Fibroblast of lung (primary cell): ENCODE data around the gene CRY1. TPM values are rescaled to one million over a fixed set of nuclear protein-coding genes. Genes with fewer than 3 reads are reported as not detected.
"Not testable (repeated sequence)": the region's sequence is repeated elsewhere in the genome, so short reads cannot be mapped to it uniquely, and the experiment has no call there.

Experiments
- DNase-seq, 2 donors: peaks; one replicate each; pipeline versions ENCODE4 v3.0.0 to v3.0.0-alpha.2; 2010; ENCODE audit warnings: low read depth in 2 of 2
- H2AFZ ChIP-seq: 2 replicates; pipeline ENCODE4 v1.5.1; 2012; ENCODE audit warnings: low read length, control low read depth, inconsistent platforms
- H3K27ac ChIP-seq: 2 replicates; pipeline ENCODE4 v1.5.1; 2011; ENCODE audit warnings: low read length, control low read depth; ENCODE audit not compliant: insufficient read depth
- H3K27me3 ChIP-seq: 2 replicates; pipeline ENCODE4 v1.5.1; 2011; ENCODE audit warnings: mild to moderate bottlenecking, low read length; ENCODE audit not compliant: control insufficient read depth, insufficient read depth
- H3K36me3 ChIP-seq: 2 replicates; pipeline ENCODE4 v1.5.1; 2011; ENCODE audit warnings: low read length; ENCODE audit not compliant: control insufficient read depth, insufficient read depth
- H3K4me1 ChIP-seq: 2 replicates; pipeline ENCODE4 v1.5.1; 2011; ENCODE audit warnings: low read length; ENCODE audit not compliant: control insufficient read depth, insufficient read depth; ENCODE audit errors: extremely low read depth
- H3K4me2 ChIP-seq: 2 replicates; pipeline ENCODE4 v1.5.1; 2011; ENCODE audit warnings: low read length, control low read depth; ENCODE audit not compliant: insufficient read depth; ENCODE audit errors: extremely low read depth
- H3K4me3 ChIP-seq, 4 experiments: fragments of 200-600 bp in 1 of 4; sonication (generic) in 1 of 4; replicated peaks in 1 of 4; 2 replicates each; pipeline ENCODE4 v1.5.1; 2011 to 2016; ENCODE audit warnings: low read length in 4 of 4, low read depth in 3 of 4, mild to moderate bottlenecking in 3 of 4, control low read depth in 2 of 4, inconsistent platforms in 1 of 4, mixed read lengths in 1 of 4; ENCODE audit not compliant: insufficient read depth in 1 of 4; ENCODE audit errors: control extremely low read depth in 1 of 4
- H3K79me2 ChIP-seq: 2 replicates; pipeline ENCODE4 v1.5.1; 2012; ENCODE audit warnings: mild to moderate bottlenecking, low read length, inconsistent platforms; ENCODE audit not compliant: control insufficient read depth, insufficient read depth
- H3K9ac ChIP-seq: 2 replicates; pipeline ENCODE4 v1.5.1; 2011; ENCODE audit warnings: mild to moderate bottlenecking, low read length, control low read depth; ENCODE audit not compliant: insufficient read depth
- H3K9me3 ChIP-seq: 2 replicates; pipeline ENCODE4 v1.5.1; 2012; ENCODE audit warnings: low read depth, low read length; ENCODE audit not compliant: control insufficient read depth, insufficient read depth
- H4K20me1 ChIP-seq: 2 replicates; pipeline ENCODE4 v1.5.1; 2011; ENCODE audit warnings: low read length; ENCODE audit not compliant: control insufficient read depth, insufficient read depth; ENCODE audit errors: extremely low read depth
- CTCF ChIP-seq, 2 donors: IDR thresholded peaks in 1 of 2; conservative IDR thresholded peaks in 1 of 2; 1 replicate in 1 of 2; 2 replicates in 1 of 2; pipeline ENCODE4 v1.5.1; 2011 to 2012; ENCODE audit warnings: low read length in 2 of 2, control low read depth in 1 of 2, inconsistent platforms in 1 of 2, low read depth in 1 of 2, mild to moderate bottlenecking in 1 of 2
- EZH2 ChIP-seq: IDR thresholded peaks from 2 replicates; pipeline ENCODE4 v1.5.1; 2012; ENCODE audit warnings: low read length, control low read depth, mild to moderate bottlenecking; ENCODE audit errors: missing control alignments
- polyA plus RNA-seq, 2 donors: library from polyadenylated mRNA; depleted of rRNA in 1 of 2; stranded (reverse) in 1 of 2; unstranded in 1 of 2; fragments of >200 nt; gene quantifications; 2 replicates each; pipeline ENCODE4 v1.2.1, GENCODE V29; 2011 to 2012; ENCODE audit warnings: missing spikeins in 1 of 2
- total RNA-seq: library from RNA; depleted of rRNA; stranded (reverse); fragments of >200 nt; gene quantifications from 2 replicates; pipeline ENCODE4 v1.2.1, GENCODE V29; 2014

The CRY1 gene
- total and polyA plus RNA-seq, 2 donors (not counting 1 experiment from before 2014, with no cell fraction given) = 9.6 to 12.9 TPM

DNA sequence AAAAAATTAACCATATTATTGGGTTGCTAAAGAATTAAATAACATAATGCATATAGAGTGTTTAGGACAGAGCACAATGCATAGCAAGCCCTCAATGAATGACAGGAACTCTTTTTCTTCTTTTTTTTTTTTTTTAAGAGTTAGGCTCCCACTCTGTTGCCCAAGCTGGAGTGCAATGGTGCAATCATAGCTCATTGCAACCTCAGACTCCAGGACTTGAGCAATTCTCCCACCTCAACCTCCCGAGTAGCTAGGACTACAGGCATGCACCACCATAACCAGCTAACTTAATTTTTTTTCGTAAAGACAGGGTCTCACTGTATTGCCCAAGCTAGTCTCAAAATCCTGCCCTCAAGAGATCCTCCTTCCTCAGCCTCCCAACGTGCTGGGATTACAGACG, 85.9 kb downstream of the CRY1 start:
- TF ChIP-seq EZH2 = no peak
- TF ChIP-seq CTCF (conservative IDR thresholded peaks at IDR 0.05 in 1 of 2, IDR thresholded peaks at IDR 0.05 in 1 of 2; ENCODE audit: low read depth in 1 of 2, low read length in 2 of 2) = no peak
- Histone ChIP-seq H3K36me3 (no peaks in the 10 kb centered on the region), H3K4me3 (no peak overlapping the region), H3K9ac (no peak overlapping the region), H3K4me1 (no peaks in the 10 kb centered on the region), H3K9me3 (no peaks in the 10 kb centered on the region), H3K4me2 (no peak overlapping the region), H2AFZ (no peak overlapping the region), H4K20me1 (no peaks in the 10 kb centered on the region), H3K79me2 (no peaks in the 10 kb centered on the region), H3K27ac (no peak overlapping the region), H3K27me3 (no peaks in the 10 kb centered on the region)
- no peak for DNase-seq

GRCh38 chr12:107002665-107003064, 90.7 kb downstream of the CRY1 start:
- H3K4me3 ChIP-seq, H3K27me3 ChIP-seq, H3K9ac ChIP-seq, H3K4me2 ChIP-seq, H2AFZ ChIP-seq, H3K9me3 ChIP-seq, H3K4me1 ChIP-seq, H3K27ac ChIP-seq, H3K79me2 ChIP-seq, H4K20me1 ChIP-seq, DNase-seq, H3K36me3 ChIP-seq: not testable (repeated sequence)

- no peak overlapping the region for H3K9ac ChIP-seq
- no peaks in the 10 kb centered on the region for H3K36me3 ChIP-seq
- no peak overlapping the region for H3K4me2 ChIP-seq
- no peaks in the 10 kb centered on the region for H3K9me3 ChIP-seq
- no peak for DNase-seq
- no peak for TF ChIP-seq CTCF (conservative IDR thresholded peaks at IDR 0.05 in 1 of 2, IDR thresholded peaks at IDR 0.05 in 1 of 2; ENCODE audit: low read depth in 1 of 2, low read length in 2 of 2)
- no peak for TF ChIP-seq EZH2
- H3K27me3 ChIP-seq = no peaks in the 10 kb centered on the region
- H3K4me3 ChIP-seq = no peak overlapping the region
- no peak overlapping the region for H3K27ac ChIP-seq
- no peaks in the 10 kb centered on the region for H4K20me1 ChIP-seq
- peaks cover 3% of the 10 kb centered on the region for H3K4me1 ChIP-seq
- H2AFZ ChIP-seq = no peak overlapping the region
- H3K79me2 ChIP-seq = no peaks in the 10 kb centered on the region
Observed at GRCh38 chr12:106999446-106999845, 93.9 kb downstream of the CRY1 start.
